ENCODE results near the gene ARSA.

The ARSA gene

GRCh38 chr22:50579752-50580151 is 48.2 kb downstream of the ARSA start:
- Mint-ChIP-seq H3K4me1 (peaks cover 10% of the 10 kb centered on the region), H3K9me3 (no peaks in the 10 kb centered on the region), H3K36me3 (peaks cover 3% of the 10 kb centered on the region), H3K27ac (no peak overlapping the region), H3K27me3 (no peaks in the 10 kb centered on the region), H3K4me3 (no peak overlapping the region)
- no peak for DNase-seq (ENCODE audit: low spot score in 2 of 2)
- ATAC-seq (ENCODE audit: low read depth) = no peak

GRCh38 chr22:50578776-50579310 is 49.1 kb downstream of the ARSA start:
- no peaks in the 10 kb centered on the region for H3K9me3 Mint-ChIP-seq
- DNase-seq (ENCODE audit: low spot score in 2 of 2) = no peak
- H3K4me1 Mint-ChIP-seq = peaks cover 10% of the 10 kb centered on the region
- H3K27me3 Mint-ChIP-seq = no peaks in the 10 kb centered on the region
- peaks cover 3% of the 10 kb centered on the region for H3K36me3 Mint-ChIP-seq
- no peak for ATAC-seq (ENCODE audit: low read depth)
- H3K4me3 Mint-ChIP-seq = no peak overlapping the region
- no peak overlapping the region for H3K27ac Mint-ChIP-seq

- DNase-seq (ENCODE audit: low spot score in 2 of 2) = no peak
- no peaks in the 10 kb centered on the region for H3K27me3 Mint-ChIP-seq
- no peak for ATAC-seq (ENCODE audit: low read depth)
- no peaks in the 10 kb centered on the region for H3K9me3 Mint-ChIP-seq
- H3K4me1 Mint-ChIP-seq = peaks cover 6% of the 10 kb centered on the region
- H3K4me3 Mint-ChIP-seq = no peak within 1 kb of the TSS
- no peak within 1 kb of the TSS for H3K27ac Mint-ChIP-seq
- peaks cover 3% of the 10 kb centered on the region for H3K36me3 Mint-ChIP-seq
These were observed 49.8 kb downstream of the ARSA start, which contains the start of gene CPT1B for GRCh38 chr22:50577987-50578775. CPT1B (minus strand) TSS chr22:50578427; CDS start chr22:50577915, 512 bp downstream.

- ATAC-seq (ENCODE audit: low read depth) (no peak), DNase-seq (ENCODE audit: low spot score in 2 of 2) (no peak)
- H3K9me3 Mint-ChIP-seq = no peaks in the 10 kb centered on the region
- no peak overlapping the region for H3K27ac Mint-ChIP-seq
- H3K27me3 Mint-ChIP-seq = no peaks in the 10 kb centered on the region
- H3K4me3 Mint-ChIP-seq = no peak overlapping the region
- H3K4me1 Mint-ChIP-seq = peaks cover 6% of the 10 kb centered on the region
- H3K36me3 Mint-ChIP-seq = peaks cover 6% of the 10 kb centered on the region
These were observed 50.3 kb downstream of the ARSA start for GRCh38 chr22:50577697-50577986.

GRCh38 chr22:50576806-50577696 is 50.9 kb downstream of the ARSA start:
- H3K9me3 Mint-ChIP-seq = no peaks in the 10 kb centered on the region
- H3K27ac Mint-ChIP-seq = no peak overlapping the region
- no peak for DNase-seq (ENCODE audit: low spot score in 2 of 2)
- H3K4me1 Mint-ChIP-seq = peaks cover 6% of the 10 kb centered on the region
- no peak for ATAC-seq (ENCODE audit: low read depth)
- H3K4me3 Mint-ChIP-seq = no peak overlapping the region
- no peaks in the 10 kb centered on the region for H3K27me3 Mint-ChIP-seq
- H3K36me3 Mint-ChIP-seq = peaks cover 10% of the 10 kb centered on the region

- Mint-ChIP-seq H3K27ac (no peak overlapping the region), H3K4me1 (peaks cover 6% of the 10 kb centered on the region), H3K36me3 (peaks cover 10% of the 10 kb centered on the region), H3K4me3 (no peak overlapping the region), H3K9me3 (no peaks in the 10 kb centered on the region), H3K27me3 (no peaks in the 10 kb centered on the region)
- DNase-seq (ENCODE audit: low spot score in 2 of 2) (no peak), ATAC-seq (ENCODE audit: low read depth) (no peak)
These were observed 51.9 kb downstream of the ARSA start for GRCh38 chr22:50576070-50576469.

GRCh38 chr22:50575426-50575941 is 52.5 kb downstream of the ARSA start:
- peaks cover 10% of the 10 kb centered on the region for H3K4me1 Mint-ChIP-seq
- no peaks in the 10 kb centered on the region for H3K27me3 Mint-ChIP-seq
- H3K4me3 Mint-ChIP-seq = no peak overlapping the region
- H3K27ac Mint-ChIP-seq = no peak overlapping the region
- peaks cover 10% of the 10 kb centered on the region for H3K36me3 Mint-ChIP-seq
- ATAC-seq (ENCODE audit: low read depth) (no peak), DNase-seq (ENCODE audit: low spot score in 2 of 2) (no peak)
- H3K9me3 Mint-ChIP-seq = no peaks in the 10 kb centered on the region
